Measurements from ENCODE around the gene ATP2C2. TPM values are rescaled to one million over a fixed set of nuclear protein-coding genes. Genes with fewer than 3 reads are reported as not detected.

The ATP2C2 gene
- total RNA-seq, 1 experiment from 2014 or later, result 4.0 TPM

- Histone ChIP-seq H3K9me3 (ENCODE audit: control insufficient read depth, low read depth, low read length) (no peaks in the 10 kb centered on the region), H3T11ph (ENCODE audit: low read length) (no peak overlapping the region), H3K23me2 (ENCODE audit: insufficient read length, low read depth, low read length, poor library complexity, severe bottlenecking) (no peaks in the 10 kb centered on the region), H2BK15ac (ENCODE audit: low read depth, low read length) (no peak overlapping the region), H3K27me3 (ENCODE audit: insufficient read depth, low read length) (no peaks in the 10 kb centered on the region), H3K27ac (ENCODE audit: insufficient read length, low read depth, low read length) (no peak overlapping the region), H4K8ac (replicated peaks; ENCODE audit: insufficient read length, low read depth, low read length) (no peak overlapping the region), H4K91ac (ENCODE audit: insufficient read length, low read depth, low read length) (no peak overlapping the region), H4K5ac (ENCODE audit: insufficient read length, low read depth, low read length) (no peak overlapping the region), H3K9ac (ENCODE audit: extremely low read depth, insufficient read length, low read length) (no peak overlapping the region), H2AFZ (ENCODE audit: low read length) (no peak overlapping the region), H2BK5ac (ENCODE audit: insufficient read length, low read length) (no peak overlapping the region), H2BK120ac (ENCODE audit: low read depth, low read length, poor library complexity, severe bottlenecking) (no peak overlapping the region), H3K18ac (ENCODE audit: insufficient read length, low read depth, low read length) (no peak overlapping the region), H2BK20ac (ENCODE audit: low read depth, low read length, poor library complexity, severe bottlenecking) (no peak overlapping the region), H3K4me1 (ENCODE audit: insufficient read depth, low read length) (no peaks in the 10 kb centered on the region), H3K79me2 (ENCODE audit: insufficient read depth, low read length) (no peaks in the 10 kb centered on the region), H3K14ac (ENCODE audit: insufficient read depth, low read length) (no peak overlapping the region), H3K79me1 (ENCODE audit: insufficient read depth, low read depth, low read length, poor library complexity, severe bottlenecking) (no peaks in the 10 kb centered on the region), H3K4ac (ENCODE audit: low read depth, low read length) (no peak overlapping the region), H3K4me2 (ENCODE audit: insufficient read depth, insufficient read length, low read length) (no peak overlapping the region), H2BK12ac (ENCODE audit: insufficient read length, low read depth, low read length) (no peak overlapping the region), H2AK5ac (ENCODE audit: insufficient read length, low read length) (no peak overlapping the region), H3K23ac (ENCODE audit: insufficient read length, low read depth, low read length) (no peak overlapping the region), H3K56ac (ENCODE audit: insufficient read length, low read depth, low read length) (no peak overlapping the region), H4K20me1 (ENCODE audit: control insufficient read depth, insufficient read depth, insufficient read length) (no peaks in the 10 kb centered on the region)
- no peaks in the 10 kb centered on the region; a peak in 1 of 7 replicates for H3K36me3 Mint-ChIP-seq (ENCODE audit: insufficient read depth in 1 of 3, low read depth in 3 of 3)
- H3K27ac Mint-ChIP-seq, result no peak overlapping the region
- no peak for DNase-seq
- H3K27me3 Mint-ChIP-seq (ENCODE audit: low read depth), result peaks cover 1% of the 10 kb centered on the region; the same call in 1 of the 2 replicates
- TF ChIP-seq, protein P1, sequence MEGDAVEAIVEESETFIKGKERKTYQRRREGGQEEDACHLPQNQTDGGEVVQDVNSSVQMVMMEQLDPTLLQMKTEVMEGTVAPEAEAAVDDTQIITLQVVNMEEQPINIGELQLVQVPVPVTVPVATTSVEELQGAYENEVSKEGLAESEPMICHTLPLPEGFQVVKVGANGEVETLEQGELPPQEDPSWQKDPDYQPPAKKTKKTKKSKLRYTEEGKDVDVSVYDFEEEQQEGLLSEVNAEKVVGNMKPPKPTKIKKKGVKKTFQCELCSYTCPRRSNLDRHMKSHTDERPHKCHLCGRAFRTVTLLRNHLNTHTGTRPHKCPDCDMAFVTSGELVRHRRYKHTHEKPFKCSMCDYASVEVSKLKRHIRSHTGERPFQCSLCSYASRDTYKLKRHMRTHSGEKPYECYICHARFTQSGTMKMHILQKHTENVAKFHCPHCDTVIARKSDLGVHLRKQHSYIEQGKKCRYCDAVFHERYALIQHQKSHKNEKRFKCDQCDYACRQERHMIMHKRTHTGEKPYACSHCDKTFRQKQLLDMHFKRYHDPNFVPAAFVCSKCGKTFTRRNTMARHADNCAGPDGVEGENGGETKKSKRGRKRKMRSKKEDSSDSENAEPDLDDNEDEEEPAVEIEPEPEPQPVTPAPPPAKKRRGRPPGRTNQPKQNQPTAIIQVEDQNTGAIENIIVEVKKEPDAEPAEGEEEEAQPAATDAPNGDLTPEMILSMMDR (conservative IDR thresholded peaks at IDR 0.05), result no peak
- H3K4me3 Mint-ChIP-seq, result no peak overlapping the region
- peaks cover 0 to 8% of the 10 kb centered on the region in 2 experiments; a peak in 2 of 4 replicates for H3K4me1 Mint-ChIP-seq
- H3K9me3 Mint-ChIP-seq, result no peaks in the 10 kb centered on the region
- WGBS (ENCODE audit: extremely low coverage, insufficient read length, low lambda C conversion rate), result no CpG with 5 or more reads among the region's 16 CpGs
Measured at GRCh38 chr16:84350685-84351400, 17.5 kb upstream of the ATP2C2 start.

All from H9 (cell line).